Measurements from ENCODE around the gene TOMM6. TPM values are rescaled to one million over a fixed set of nuclear protein-coding genes. Genes with fewer than 3 reads are reported as not detected.
A peak's percentile ranks its signal among the peaks of the same experiment; 100 is the strongest.

TOMM6 gene
- total RNA-seq, 1 donor from 2014 or later = 105 TPM

DNA sequence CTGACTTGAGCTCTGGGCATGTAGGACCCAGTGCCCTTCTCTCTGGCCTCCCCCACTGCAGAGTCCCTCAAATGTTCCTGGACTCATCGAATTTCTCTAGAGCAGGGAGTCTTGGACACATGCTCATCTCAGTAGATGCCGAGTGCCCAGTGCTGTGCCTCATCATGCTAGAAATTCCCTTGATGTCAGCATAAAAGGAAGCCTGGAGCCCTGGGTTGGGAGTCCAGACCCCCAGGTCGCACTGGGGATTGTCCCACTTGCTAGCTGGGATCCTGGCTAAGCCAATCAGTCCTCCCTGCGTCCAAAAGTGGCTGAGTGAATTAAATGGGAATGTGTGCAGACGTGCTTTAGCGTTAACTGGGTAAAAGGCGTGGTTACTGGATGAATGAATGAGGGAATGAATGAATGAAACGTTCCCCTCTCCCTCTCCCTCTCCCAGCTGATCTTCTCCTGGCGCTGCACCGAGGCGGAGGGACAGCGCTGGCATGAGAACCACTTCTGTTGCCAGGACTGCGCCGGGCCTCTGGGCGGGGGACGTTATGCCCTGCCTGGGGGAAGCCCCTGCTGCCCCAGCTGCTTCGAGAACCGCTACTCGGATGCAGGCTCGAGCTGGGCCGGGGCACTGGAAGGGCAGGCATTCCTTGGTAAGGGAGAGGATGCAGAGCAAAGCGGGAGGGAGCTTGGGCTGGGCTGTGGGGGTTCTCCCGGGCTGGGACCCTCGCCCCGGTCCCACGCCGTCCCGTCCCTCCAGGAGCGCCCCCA lies 1.6 kb upstream of the TOMM6 start:
- intact Hi-C loops (cut with DNase I) = loop anchor here (2.0 kb wide), 1 partner anchor 135 kb away; the partner anchor contains the start of genes BYSL and MED20
- TF ChIP-seq, protein P1, sequence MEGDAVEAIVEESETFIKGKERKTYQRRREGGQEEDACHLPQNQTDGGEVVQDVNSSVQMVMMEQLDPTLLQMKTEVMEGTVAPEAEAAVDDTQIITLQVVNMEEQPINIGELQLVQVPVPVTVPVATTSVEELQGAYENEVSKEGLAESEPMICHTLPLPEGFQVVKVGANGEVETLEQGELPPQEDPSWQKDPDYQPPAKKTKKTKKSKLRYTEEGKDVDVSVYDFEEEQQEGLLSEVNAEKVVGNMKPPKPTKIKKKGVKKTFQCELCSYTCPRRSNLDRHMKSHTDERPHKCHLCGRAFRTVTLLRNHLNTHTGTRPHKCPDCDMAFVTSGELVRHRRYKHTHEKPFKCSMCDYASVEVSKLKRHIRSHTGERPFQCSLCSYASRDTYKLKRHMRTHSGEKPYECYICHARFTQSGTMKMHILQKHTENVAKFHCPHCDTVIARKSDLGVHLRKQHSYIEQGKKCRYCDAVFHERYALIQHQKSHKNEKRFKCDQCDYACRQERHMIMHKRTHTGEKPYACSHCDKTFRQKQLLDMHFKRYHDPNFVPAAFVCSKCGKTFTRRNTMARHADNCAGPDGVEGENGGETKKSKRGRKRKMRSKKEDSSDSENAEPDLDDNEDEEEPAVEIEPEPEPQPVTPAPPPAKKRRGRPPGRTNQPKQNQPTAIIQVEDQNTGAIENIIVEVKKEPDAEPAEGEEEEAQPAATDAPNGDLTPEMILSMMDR (IDR thresholded peaks at IDR 0.05) = no peak
- TF ChIP-seq POLR2AphosphoS5 (IDR thresholded peaks at IDR 0.05; ENCODE audit: insufficient read depth in 1 of 2, low read depth in 1 of 2) (no peak), POLR2A (IDR thresholded peaks at IDR 0.05) (no peak)
- no peaks in the 10 kb centered on the region for H3K9me3 ChIP-seq
- H3K4me3 ChIP-seq = peak overlapping the region; percentile 84 to 92
- peaks cover 63% of the 10 kb centered on the region for H3K4me1 ChIP-seq
- no peaks in the 10 kb centered on the region for H3K27me3 ChIP-seq
- no peak for DNase-seq (ENCODE audit: extremely low spot score in 2 of 2)
- peaks cover 0 to 17% of the 10 kb centered on the region in 2 donors for H3K36me3 ChIP-seq
- H3K27ac ChIP-seq = peak overlapping the region; percentile 95

DNA sequence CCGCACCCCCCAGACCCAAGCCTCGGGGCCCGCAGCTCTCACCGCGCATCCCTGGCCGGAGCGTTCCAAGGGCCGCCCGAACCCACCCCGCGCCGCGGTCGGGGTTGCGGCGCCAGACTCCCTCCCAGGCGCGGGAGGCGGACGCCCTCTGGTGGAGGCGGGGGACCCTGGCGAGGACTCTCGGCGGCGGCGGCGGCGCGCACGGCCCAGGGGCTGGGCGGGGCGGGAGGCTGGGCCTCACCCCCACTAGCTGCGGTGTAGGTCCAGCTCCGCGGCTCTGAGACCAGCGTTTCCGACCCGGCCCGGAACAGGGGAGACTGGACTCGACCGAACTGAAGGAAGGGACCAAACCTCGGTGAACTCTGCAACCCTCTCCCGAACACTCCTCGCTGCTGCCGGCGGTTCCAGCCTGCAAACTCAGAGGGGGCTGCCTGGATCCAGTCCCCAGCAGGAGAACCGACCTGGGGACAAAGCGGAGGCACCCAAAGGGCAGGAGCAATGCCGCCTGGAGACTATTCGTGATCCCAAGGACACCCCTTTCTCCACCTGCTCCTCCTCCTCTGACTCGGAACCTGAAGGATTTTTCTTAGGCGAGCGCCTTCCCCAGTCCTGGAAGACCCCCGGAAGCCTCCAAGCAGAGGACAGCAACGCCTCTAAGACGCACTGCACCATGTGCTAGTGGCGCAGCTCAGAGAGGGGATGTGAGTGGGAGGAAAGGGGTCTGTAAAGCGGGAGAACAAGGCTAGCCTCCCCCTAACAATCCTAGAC lies 859 bp upstream of the TOMM6 start:
- Histone ChIP-seq H3K27ac (peak overlapping the region; percentile 95), H3K9me3 (no peaks in the 10 kb centered on the region), H3K36me3 (peaks cover 0 to 25% of the 10 kb centered on the region in 2 donors), H3K4me1 (peaks cover 56% of the 10 kb centered on the region), H3K27me3 (no peaks in the 10 kb centered on the region), H3K4me3 (peak overlapping the region; percentile 84 to 92)
- intact Hi-C loops (cut with DNase I) = loop anchor here (2.0 kb wide), 1 partner anchor 134 kb away; the partner anchor contains the start of genes BYSL and MED20
- TF ChIP-seq POLR2AphosphoS5 (IDR thresholded peaks at IDR 0.05; ENCODE audit: insufficient read depth in 1 of 2, low read depth in 1 of 2) = no peak
- TF ChIP-seq, protein P1 (IDR thresholded peaks at IDR 0.05) = peak; percentile 37 to 77 (median 62)
- TF ChIP-seq POLR2A (IDR thresholded peaks at IDR 0.05) = peak in 1 of 2 donors; percentile 37
- no peak for DNase-seq (ENCODE audit: extremely low spot score in 2 of 2)

DNA sequence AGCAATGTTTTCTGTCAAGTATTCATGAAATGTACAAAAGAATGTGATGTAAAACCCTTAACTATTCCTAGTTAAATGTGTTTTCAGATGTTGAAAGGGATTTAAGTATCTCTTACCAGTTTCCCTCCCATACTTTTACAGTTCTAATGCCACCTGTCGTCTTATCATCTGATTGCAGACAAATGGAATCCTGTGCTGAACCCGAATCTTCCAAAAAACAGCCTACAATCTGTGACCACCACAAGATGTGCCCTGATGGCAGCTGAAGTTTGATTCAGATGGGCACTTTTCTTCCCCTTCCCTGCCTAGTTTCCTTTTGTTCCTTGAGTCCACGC lies 1.9 kb downstream of the TOMM6 start:
- Histone ChIP-seq H3K4me1 (peaks cover 46% of the 10 kb centered on the region), H3K27ac (no peak overlapping the region), H3K27me3 (no peaks in the 10 kb centered on the region), H3K4me3 (no peak overlapping the region), H3K9me3 (no peaks in the 10 kb centered on the region), H3K36me3 (peaks cover 0 to 34% of the 10 kb centered on the region in 2 donors)
- intact Hi-C loops (cut with DNase I) = no loop called here
- TF ChIP-seq, protein P1 (IDR thresholded peaks at IDR 0.05) = no peak
- TF ChIP-seq POLR2A (IDR thresholded peaks at IDR 0.05) (no peak), POLR2AphosphoS5 (IDR thresholded peaks at IDR 0.05; ENCODE audit: insufficient read depth in 1 of 2, low read depth in 1 of 2) (no peak)
- no peak for DNase-seq (ENCODE audit: extremely low spot score in 2 of 2)

DNA sequence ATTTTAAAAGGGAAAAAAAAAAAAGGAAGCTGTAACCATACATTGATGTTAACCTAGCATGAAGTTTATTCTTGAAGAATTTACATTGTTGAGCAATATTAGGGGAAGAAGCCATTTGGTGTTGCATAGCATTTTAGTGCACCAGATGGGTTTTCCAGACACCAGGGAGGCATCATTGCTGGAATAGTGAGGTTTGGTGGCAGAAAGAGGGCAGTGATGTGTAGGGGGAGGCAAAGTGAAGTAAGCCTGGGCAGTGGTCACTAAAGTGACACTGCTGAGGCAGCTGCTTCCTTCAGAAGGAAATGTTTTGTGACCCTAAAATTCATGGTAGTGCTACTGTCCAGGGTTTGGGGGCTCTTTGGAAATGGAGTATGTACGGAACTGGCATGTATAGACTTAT lies 2.6 kb downstream of the TOMM6 start:
- no peak overlapping the region for H3K4me3 ChIP-seq
- DNase-seq (ENCODE audit: extremely low spot score in 2 of 2) = no peak
- intact Hi-C loops (cut with DNase I) = no loop called here
- no peaks in the 10 kb centered on the region for H3K27me3 ChIP-seq
- no peaks in the 10 kb centered on the region for H3K9me3 ChIP-seq
- no peak overlapping the region for H3K27ac ChIP-seq
- H3K36me3 ChIP-seq = peaks cover 0 to 34% of the 10 kb centered on the region in 2 donors
- TF ChIP-seq, protein P1 (IDR thresholded peaks at IDR 0.05) = no peak
- TF ChIP-seq POLR2AphosphoS5 (IDR thresholded peaks at IDR 0.05; ENCODE audit: insufficient read depth in 1 of 2, low read depth in 1 of 2) (no peak), POLR2A (IDR thresholded peaks at IDR 0.05) (no peak)
- H3K4me1 ChIP-seq = peaks cover 39% of the 10 kb centered on the region
